OCI-LY1 (cell line): Measurements from ENCODE around the gene FUCA2.

Experiments used
- H2AFZ ChIP-seq: fragments of 200-600 bp; sonication (generic), shearing (Covaris generic); 2 replicates; pipeline ENCODE4 v1.6.0; 2014; ENCODE audit warnings: antibody characterized with exemption, mild to moderate bottlenecking, low read length
- H3F3A ChIP-seq: fragments of 200-600 bp; sonication (generic), shearing (Covaris generic); 2 replicates; pipeline ENCODE4 v1.6.0; 2014; ENCODE audit warnings: mild to moderate bottlenecking, antibody characterized with exemption, low read length, moderate library complexity; ENCODE audit not compliant: insufficient read depth
- H3K27ac ChIP-seq: fragments of 200-600 bp; sonication (generic); 2 replicates; pipeline ENCODE4 v1.5.1; 2014; ENCODE audit warnings: low read length, mixed run types, mild to moderate bottlenecking, low read depth; ENCODE audit not compliant: poor library complexity, severe bottlenecking
- H3K27me3 ChIP-seq: fragments of 200-600 bp; sonication (generic); 2 replicates; pipeline ENCODE4 v1.6.0; 2014; ENCODE audit warnings: antibody characterized with exemption, mild to moderate bottlenecking, low read length, moderate library complexity; ENCODE audit not compliant: insufficient read depth
- H3K36me3 ChIP-seq: fragments of 200-600 bp; sonication (generic); 2 replicates; pipeline ENCODE4 v1.6.1; 2014; ENCODE audit warnings: mild to moderate bottlenecking, antibody characterized with exemption, low read length, moderate library complexity, mixed read lengths; ENCODE audit not compliant: insufficient read depth
- H3K4me1 ChIP-seq: fragments of 200-600 bp; sonication (generic); 2 replicates; pipeline ENCODE4 v1.5.1; 2014; ENCODE audit warnings: mild to moderate bottlenecking, low read length, moderate library complexity; ENCODE audit not compliant: insufficient read depth, severe bottlenecking
- H3K4me2 ChIP-seq: fragments of 200-600 bp; sonication (generic), shearing (Covaris generic); 2 replicates; pipeline ENCODE4 v1.6.1; 2014; ENCODE audit warnings: low read length
- H3K4me3 ChIP-seq: fragments of 200-600 bp; sonication (generic); 2 replicates; pipeline ENCODE4 v1.5.1; 2014; ENCODE audit warnings: low read length, low read depth, mild to moderate bottlenecking, mixed read lengths; ENCODE audit not compliant: poor library complexity, severe bottlenecking
- H3K79me2 ChIP-seq: fragments of 200-600 bp; shearing (Covaris generic); 2 replicates; pipeline ENCODE4 v1.6.1; 2016; ENCODE audit warnings: mixed run types, low read length, mixed read lengths; ENCODE audit not compliant: insufficient read depth
- H3K9ac ChIP-seq: fragments of 200-600 bp; sonication (generic), shearing (Covaris generic); 2 replicates; pipeline ENCODE4 v1.6.1; 2014; ENCODE audit warnings: mild to moderate bottlenecking, low read length, mixed read lengths
- H3K9me2 ChIP-seq: fragments of 200-600 bp; sonication (generic), shearing (Covaris generic); 2 replicates; pipeline ENCODE4 v1.6.1; 2014; ENCODE audit warnings: low read depth, mild to moderate bottlenecking, low read length, mixed read lengths
- H3K9me3 ChIP-seq: fragments of 200-600 bp; shearing (Covaris generic); 2 replicates; pipeline ENCODE4 v1.6.1; 2014; ENCODE audit warnings: low read length, mixed read lengths
- H4K20me1 ChIP-seq: fragments of 200-600 bp; sonication (generic), shearing (Covaris generic); 2 replicates; pipeline ENCODE4 v1.6.0; 2016; ENCODE audit warnings: mild to moderate bottlenecking, low read length; ENCODE audit not compliant: insufficient read depth
- EZH2 ChIP-seq: fragments of 200-600 bp; sonication (generic), shearing (Covaris generic); IDR thresholded peaks from 2 replicates; pipeline ENCODE4 v1.8.0; 2017; ENCODE audit warnings: borderline replicate concordance, mixed run types, mild to moderate bottlenecking, antibody characterized with exemption, low read length, moderate library complexity, mixed read lengths
- TF ChIP-seq, protein P1 (sequence below): fragments of 200-600 bp; sonication (generic), shearing (Covaris generic); IDR thresholded peaks from 2 replicates; pipeline ENCODE4 v1.5.1; 2017; ENCODE audit warnings: mild to moderate bottlenecking, antibody characterized with exemption, low read length, moderate library complexity, mixed read lengths

Gene FUCA2

GRCh38 chr6:143490775-143491174, 20.7 kb downstream of the FUCA2 start:
- peaks cover 3% of the 10 kb centered on the region; the same call in 1 of the 2 replicates for H3K36me3 ChIP-seq
- H2AFZ ChIP-seq, result no peak overlapping the region
- no peak overlapping the region for H3K27ac ChIP-seq
- H3K9me3 ChIP-seq, result no peaks in the 10 kb centered on the region
- H3K9me2 ChIP-seq, result no peaks in the 10 kb centered on the region
- no peak overlapping the region for H3K9ac ChIP-seq
- H3F3A ChIP-seq, result no peaks in the 10 kb centered on the region
- H3K4me2 ChIP-seq, result no peak overlapping the region
- H3K4me1 ChIP-seq, result no peaks in the 10 kb centered on the region
- H3K27me3 ChIP-seq, result no peaks in the 10 kb centered on the region
- no peak for TF ChIP-seq EZH2
- TF ChIP-seq, protein P1, sequence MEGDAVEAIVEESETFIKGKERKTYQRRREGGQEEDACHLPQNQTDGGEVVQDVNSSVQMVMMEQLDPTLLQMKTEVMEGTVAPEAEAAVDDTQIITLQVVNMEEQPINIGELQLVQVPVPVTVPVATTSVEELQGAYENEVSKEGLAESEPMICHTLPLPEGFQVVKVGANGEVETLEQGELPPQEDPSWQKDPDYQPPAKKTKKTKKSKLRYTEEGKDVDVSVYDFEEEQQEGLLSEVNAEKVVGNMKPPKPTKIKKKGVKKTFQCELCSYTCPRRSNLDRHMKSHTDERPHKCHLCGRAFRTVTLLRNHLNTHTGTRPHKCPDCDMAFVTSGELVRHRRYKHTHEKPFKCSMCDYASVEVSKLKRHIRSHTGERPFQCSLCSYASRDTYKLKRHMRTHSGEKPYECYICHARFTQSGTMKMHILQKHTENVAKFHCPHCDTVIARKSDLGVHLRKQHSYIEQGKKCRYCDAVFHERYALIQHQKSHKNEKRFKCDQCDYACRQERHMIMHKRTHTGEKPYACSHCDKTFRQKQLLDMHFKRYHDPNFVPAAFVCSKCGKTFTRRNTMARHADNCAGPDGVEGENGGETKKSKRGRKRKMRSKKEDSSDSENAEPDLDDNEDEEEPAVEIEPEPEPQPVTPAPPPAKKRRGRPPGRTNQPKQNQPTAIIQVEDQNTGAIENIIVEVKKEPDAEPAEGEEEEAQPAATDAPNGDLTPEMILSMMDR, result no peak
- H4K20me1 ChIP-seq, result no peaks in the 10 kb centered on the region
- no peak overlapping the region for H3K4me3 ChIP-seq
- H3K79me2 ChIP-seq, result no peaks in the 10 kb centered on the region

- H3K9me3 ChIP-seq, result no peaks in the 10 kb centered on the region
- H3K27ac ChIP-seq, result no peak overlapping the region
- TF ChIP-seq EZH2, result no peak
- TF ChIP-seq, protein P1, result no peak
- H3K9me2 ChIP-seq, result no peaks in the 10 kb centered on the region
- H2AFZ ChIP-seq, result no peak overlapping the region
- no peak overlapping the region for H3K9ac ChIP-seq
- no peak overlapping the region for H3K4me3 ChIP-seq
- no peak overlapping the region for H3K4me2 ChIP-seq
- H3K79me2 ChIP-seq, result no peaks in the 10 kb centered on the region
- H3F3A ChIP-seq, result no peaks in the 10 kb centered on the region
- no peaks in the 10 kb centered on the region for H3K27me3 ChIP-seq
- H3K36me3 ChIP-seq, result peaks cover 3% of the 10 kb centered on the region; the same call in 1 of the 2 replicates
- H3K4me1 ChIP-seq, result no peaks in the 10 kb centered on the region
- no peaks in the 10 kb centered on the region for H4K20me1 ChIP-seq
Measured at GRCh38 chr6:143490244-143490643, 21.3 kb downstream of the FUCA2 start.

- Histone ChIP-seq H3K4me1 (no peaks in the 10 kb centered on the region), H4K20me1 (no peaks in the 10 kb centered on the region), H3K27me3 (no peaks in the 10 kb centered on the region), H3K4me3 (no peak overlapping the region), H3K9ac (no peak overlapping the region), H3F3A (no peaks in the 10 kb centered on the region), H3K9me2 (no peaks in the 10 kb centered on the region), H3K36me3 (peaks cover 3% of the 10 kb centered on the region; the same call in 1 of the 2 replicates), H2AFZ (no peak overlapping the region), H3K27ac (no peak overlapping the region), H3K4me2 (no peak overlapping the region), H3K9me3 (no peaks in the 10 kb centered on the region), H3K79me2 (no peaks in the 10 kb centered on the region)
- TF ChIP-seq, protein P1, result no peak
- TF ChIP-seq EZH2, result no peak
Measured at GRCh38 chr6:143486752-143487151, 24.8 kb downstream of the FUCA2 start.
